Measurements from ENCODE around the gene LRRC43. TPM values are rescaled to one million over a fixed set of nuclear protein-coding genes. Genes with fewer than 3 reads are reported as not detected.

LRRC43 gene
- total and polyA plus RNA-seq, 2 of the 4 experiments (the other 2 are of a cell fraction), result 0.26 to 0.36 TPM

- TF ChIP-seq, protein P1, sequence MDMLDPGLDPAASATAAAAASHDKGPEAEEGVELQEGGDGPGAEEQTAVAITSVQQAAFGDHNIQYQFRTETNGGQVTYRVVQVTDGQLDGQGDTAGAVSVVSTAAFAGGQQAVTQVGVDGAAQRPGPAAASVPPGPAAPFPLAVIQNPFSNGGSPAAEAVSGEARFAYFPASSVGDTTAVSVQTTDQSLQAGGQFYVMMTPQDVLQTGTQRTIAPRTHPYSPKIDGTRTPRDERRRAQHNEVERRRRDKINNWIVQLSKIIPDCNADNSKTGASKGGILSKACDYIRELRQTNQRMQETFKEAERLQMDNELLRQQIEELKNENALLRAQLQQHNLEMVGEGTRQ (IDR thresholded peaks at IDR 0.05; ENCODE audit: low read depth, low read length), result no peak
- TF ChIP-seq RAD21 (IDR thresholded peaks at IDR 0.05; ENCODE audit: low read length) (no peak), SMC3 (IDR thresholded peaks at IDR 0.05; ENCODE audit: low read depth, low read length) (no peak), MAZ (IDR thresholded peaks at IDR 0.05; ENCODE audit: borderline replicate concordance, low read depth, low read length) (no peak), RCOR1 (IDR thresholded peaks at IDR 0.05; ENCODE audit: insufficient replicate concordance, low read length) (no peak), CEBPB (IDR thresholded peaks at IDR 0.05; ENCODE audit: low read depth, low read length) (no peak), FOS (IDR thresholded peaks at IDR 0.05; ENCODE audit: low read depth, low read length) (no peak), MAFK (IDR thresholded peaks at IDR 0.05; ENCODE audit: low read depth, low read length) (no peak), POLR2A (IDR thresholded peaks at IDR 0.05; ENCODE audit: low read depth, low read length) (no peak), CHD1 (IDR thresholded peaks at IDR 0.05; ENCODE audit: low read depth, low read length) (no peak), NFE2L2 (IDR thresholded peaks at IDR 0.05; ENCODE audit: low read depth, low read length) (no peak), ELK1 (IDR thresholded peaks at IDR 0.05; ENCODE audit: borderline replicate concordance, low read depth, low read length) (no peak), BHLHE40 (IDR thresholded peaks at IDR 0.05; ENCODE audit: low read depth, low read length) (no peak), RFX5 (IDR thresholded peaks at IDR 0.05; ENCODE audit: low read depth, low read length) (no peak)
- TF ChIP-seq, protein P2, sequence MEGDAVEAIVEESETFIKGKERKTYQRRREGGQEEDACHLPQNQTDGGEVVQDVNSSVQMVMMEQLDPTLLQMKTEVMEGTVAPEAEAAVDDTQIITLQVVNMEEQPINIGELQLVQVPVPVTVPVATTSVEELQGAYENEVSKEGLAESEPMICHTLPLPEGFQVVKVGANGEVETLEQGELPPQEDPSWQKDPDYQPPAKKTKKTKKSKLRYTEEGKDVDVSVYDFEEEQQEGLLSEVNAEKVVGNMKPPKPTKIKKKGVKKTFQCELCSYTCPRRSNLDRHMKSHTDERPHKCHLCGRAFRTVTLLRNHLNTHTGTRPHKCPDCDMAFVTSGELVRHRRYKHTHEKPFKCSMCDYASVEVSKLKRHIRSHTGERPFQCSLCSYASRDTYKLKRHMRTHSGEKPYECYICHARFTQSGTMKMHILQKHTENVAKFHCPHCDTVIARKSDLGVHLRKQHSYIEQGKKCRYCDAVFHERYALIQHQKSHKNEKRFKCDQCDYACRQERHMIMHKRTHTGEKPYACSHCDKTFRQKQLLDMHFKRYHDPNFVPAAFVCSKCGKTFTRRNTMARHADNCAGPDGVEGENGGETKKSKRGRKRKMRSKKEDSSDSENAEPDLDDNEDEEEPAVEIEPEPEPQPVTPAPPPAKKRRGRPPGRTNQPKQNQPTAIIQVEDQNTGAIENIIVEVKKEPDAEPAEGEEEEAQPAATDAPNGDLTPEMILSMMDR (conservative IDR thresholded peaks at IDR 0.05; ENCODE audit: low read depth, low read length), result no peak
- WGBS, 2 experiments (ENCODE audit: extremely low coverage in 2 of 2, insufficient read length in 1 of 2), result 100% methylated on average over 5 of the region's 6 CpGs; no CpG with 5 or more reads in 1 of the 2 experiments
- Histone ChIP-seq H3K56ac (ENCODE audit: extremely low read depth, insufficient read depth, low read length) (no peak overlapping the region), H2AFZ (replicated peaks; ENCODE audit: low read length, poor library complexity) (no peak overlapping the region), H3K4ac (ENCODE audit: low read depth, low read length) (no peak overlapping the region), H3K9ac (ENCODE audit: low read depth, low read length) (no peak overlapping the region), H4K8ac (ENCODE audit: low read depth in 2 of 2, low read length in 2 of 2) (no peak overlapping the region), H2AK9ac (replicated peaks; ENCODE audit: low read depth, low read length, poor library complexity) (no peak overlapping the region), H3K79me1 (ENCODE audit: low read depth in 1 of 2, low read length in 2 of 2) (peaks cover 0 to 3% of the 10 kb centered on the region in 2 experiments; a peak in 3 of 4 replicates), H2BK120ac (ENCODE audit: low read depth, low read length) (no peak overlapping the region), H2BK20ac (ENCODE audit: low read depth, low read length) (no peak overlapping the region), H3K27me3 (ENCODE audit: control insufficient read depth, insufficient read depth, low read length) (no peaks in the 10 kb centered on the region), H3K18ac (ENCODE audit: low read depth, low read length) (no peak overlapping the region), H4K5ac (ENCODE audit: low read depth, low read length) (no peak overlapping the region), H4K91ac (ENCODE audit: insufficient read depth, low read depth, low read length) (no peak overlapping the region), H2BK5ac (ENCODE audit: low read depth, low read length, poor library complexity, severe bottlenecking) (no peak overlapping the region), H3K14ac (replicated peaks; ENCODE audit: low read depth, low read length) (no peak overlapping the region), H3K27ac (ENCODE audit: insufficient read depth, low read length) (no peak overlapping the region), H2BK15ac (ENCODE audit: low read depth, low read length) (no peak overlapping the region), H3K4me2 (ENCODE audit: low read depth, low read length) (no peak overlapping the region), H3K4me3 (ENCODE audit: insufficient read depth, low read depth, low read length) (no peak overlapping the region), H4K20me1 (ENCODE audit: insufficient read depth, low read length) (no peaks in the 10 kb centered on the region), H3K9me1 (ENCODE audit: insufficient read depth, low read length) (peaks cover 5% of the 10 kb centered on the region; the same call in 1 of the 2 replicates), H3K23ac (ENCODE audit: low read depth, low read length) (no peak overlapping the region), H3K9me3 (ENCODE audit: control insufficient read depth, insufficient read depth, low read length) (no peaks in the 10 kb centered on the region), H3K4me1 (ENCODE audit: control insufficient read depth, insufficient read depth, low read length) (no peaks in the 10 kb centered on the region), H2AK5ac (ENCODE audit: low read depth, low read length) (no peak overlapping the region), H3K36me3 (ENCODE audit: control insufficient read depth, insufficient read depth, low read length) (peaks cover 19% of the 10 kb centered on the region)
- DNase-seq, result no peak
- ChIA-PET CTCF (no interaction called here), POLR2A (ENCODE audit: unreplicated experiment) (no interaction called here)
- BruUV-seq (replicated peaks), result no TSS peak
- dilution Hi-C loops (cut with HindIII; ENCODE audit: low sequenced_read_pairs, unreplicated experiment) (no loop called here), intact Hi-C loops (cut with micrococcal nuclease) (no loop called here), in situ Hi-C loops (cut with MboI; ENCODE audit: low sequenced_read_pairs) (no loop called here)
- ATAC-seq (ENCODE audit: low read depth), result no peak
Measured at GRCh38 chr12:122250047-122250446, 67.1 kb downstream of the LRRC43 start.

Data from IMR-90 (cell line).